ENCODE data around the gene NARF. TPM values are rescaled to one million over a fixed set of nuclear protein-coding genes. Genes with fewer than 3 reads are reported as not detected.

NARF gene
- total and polyA plus RNA-seq, 2 donors (not counting 3 experiments of a cell fraction or from before 2014, with no cell fraction given), result 83.4 to 158 TPM

- intact Hi-C loops (cut with micrococcal nuclease), result no loop called here
- Histone ChIP-seq H3K4me3 (replicated peaks in 1 of 3; ENCODE audit: insufficient read depth in 1 of 3, low read depth in 1 of 3, low read length in 3 of 3) (no peak overlapping the region), H3K4me1 (ENCODE audit: control insufficient read depth, extremely low read depth, insufficient read depth, low read length) (no peaks in the 10 kb centered on the region), H4K20me1 (replicated peaks; ENCODE audit: control insufficient read depth, extremely low read depth, insufficient read depth, low read length) (no peaks in the 10 kb centered on the region), H3K27ac (ENCODE audit: insufficient read depth, low read depth, low read length) (no peak overlapping the region), H3K36me3 (ENCODE audit: control insufficient read depth in 2 of 2, extremely low read depth in 1 of 2, insufficient read depth in 2 of 2, low read length in 2 of 2) (peaks cover 2 to 26% of the 10 kb centered on the region in 2 experiments), H3K9ac (replicated peaks; ENCODE audit: extremely low read depth, insufficient read depth, low read length) (no peak overlapping the region), H3K9me1 (replicated peaks; ENCODE audit: control insufficient read depth, extremely low read depth, insufficient read depth, low read length) (no peaks in the 10 kb centered on the region), H3K4me2 (ENCODE audit: insufficient read depth, low read length) (no peak overlapping the region), H3K9me3 (replicated peaks; ENCODE audit: control insufficient read depth, insufficient read depth, low read length) (no peaks in the 10 kb centered on the region), H2AFZ (ENCODE audit: low read depth, low read length) (no peak overlapping the region), H3K27me3 (ENCODE audit: control insufficient read depth in 2 of 2, insufficient read depth in 2 of 2, low read length in 2 of 2) (no peaks in the 10 kb centered on the region), H3K79me2 (ENCODE audit: control insufficient read depth, insufficient read depth, low read length) (no peaks in the 10 kb centered on the region)
- CTCF ChIA-PET, result interaction anchor here (0.6 to 1.2 kb wide), 2 partner anchors 17 to 62 kb away, joined by 3 to 4 read pairs; no protein-coding TSS in a partner anchor
- no peak for DNase-seq (ENCODE audit: low read depth, low spot score)
- FAIRE-seq, result no peak
- no peak for TF ChIP-seq POLR2AphosphoS5 (IDR thresholded peaks at IDR 0.05; ENCODE audit: insufficient read depth, low read depth, low read length)
- TF ChIP-seq, protein P1, sequence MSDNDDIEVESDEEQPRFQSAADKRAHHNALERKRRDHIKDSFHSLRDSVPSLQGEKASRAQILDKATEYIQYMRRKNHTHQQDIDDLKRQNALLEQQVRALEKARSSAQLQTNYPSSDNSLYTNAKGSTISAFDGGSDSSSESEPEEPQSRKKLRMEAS (IDR thresholded peaks at IDR 0.05; ENCODE audit: insufficient read depth, insufficient read length), result no peak
- no peak for TF ChIP-seq POLR2A (IDR thresholded peaks at IDR 0.05; ENCODE audit: low read depth, low read length)
- no peak for TF ChIP-seq JUN (IDR thresholded peaks at IDR 0.05; ENCODE audit: borderline replicate concordance, insufficient read depth, insufficient read length, low read depth)
- TF ChIP-seq EZH2 (IDR thresholded peaks at IDR 0.05; ENCODE audit: borderline replicate concordance, low read depth, low read length, severe bottlenecking), result no peak
- no peak for TF ChIP-seq FOS (IDR thresholded peaks at IDR 0.05; ENCODE audit: borderline replicate concordance, insufficient read depth, low read length)
- no peak for TF ChIP-seq MYC (IDR thresholded peaks at IDR 0.05; ENCODE audit: low read depth, low read length)
- no peak for TF ChIP-seq CTCF (IDR thresholded peaks at IDR 0.05; ENCODE audit: extremely low read depth in 1 of 2, insufficient read depth in 1 of 2, low read depth in 1 of 2, low read length in 2 of 2)
- TF ChIP-seq GATA2 (IDR thresholded peaks at IDR 0.05; ENCODE audit: insufficient read depth, insufficient read length, low read depth, low read length), result no peak
- POLR2A ChIA-PET, result no interaction called here
- dilution Hi-C loops (cut with MboI; ENCODE audit: extremely low pct_ligation_motif_present, low sequenced_read_pairs), result no loop called here
- BruUV-seq (replicated peaks), result no TSS peak
These were observed 30.6 kb downstream of the NARF start for GRCh38 chr17:82489117-82489516.

Measured in endothelial cell of umbilical vein (primary cell).